Activated naive CD8-positive, alpha-beta T cell (primary cell): Measurements from ENCODE around the gene COPS8.

Source experiments
- H3K27ac Mint-ChIP-seq: one replicate; pipeline ENCODE4 v1.8.0; 2021; ENCODE audit warnings: mixed read lengths
- H3K27me3 Mint-ChIP-seq: one replicate; pipeline ENCODE4 v1.8.0; 2021; ENCODE audit warnings: mixed read lengths
- H3K36me3 Mint-ChIP-seq: one replicate; pipeline ENCODE4 v1.8.0; 2021; ENCODE audit warnings: mixed read lengths
- H3K4me1 Mint-ChIP-seq: one replicate; pipeline ENCODE4 v1.8.0; 2021; ENCODE audit warnings: low read depth, mixed read lengths
- H3K4me3 Mint-ChIP-seq: one replicate; pipeline ENCODE4 v1.8.0; 2021; ENCODE audit warnings: mild to moderate bottlenecking, mixed read lengths
- H3K9me3 Mint-ChIP-seq: one replicate; pipeline ENCODE4 v1.8.0; 2021; ENCODE audit warnings: low read depth, mixed read lengths

The COPS8 gene

GRCh38 chr2:237085248-237086221, at the start of gene COPS8:
Gene COPS8, plus strand, starts transcription at chr2:237085889. Its CDS starts 76 bp downstream, at chr2:237085965.
- peak within 1 kb of the TSS; percentile 95 for H3K27ac Mint-ChIP-seq
- H3K36me3 Mint-ChIP-seq = peaks cover 5% of the 10 kb centered on the region
- H3K4me1 Mint-ChIP-seq = peaks cover 29% of the 10 kb centered on the region
- H3K4me3 Mint-ChIP-seq = peak within 1 kb of the TSS; percentile 99
- H3K9me3 Mint-ChIP-seq = no peaks in the 10 kb centered on the region
- H3K27me3 Mint-ChIP-seq = no peaks in the 10 kb centered on the region

GRCh38 chr2:237039301-237040031, 46.2 kb upstream of the COPS8 start:
- Mint-ChIP-seq H3K4me3 (no peak overlapping the region), H3K4me1 (no peaks in the 10 kb centered on the region), H3K27ac (no peak overlapping the region), H3K9me3 (no peaks in the 10 kb centered on the region), H3K27me3 (peaks cover 2% of the 10 kb centered on the region), H3K36me3 (no peaks in the 10 kb centered on the region)

- H3K4me1 Mint-ChIP-seq = no peaks in the 10 kb centered on the region
- H3K27ac Mint-ChIP-seq = no peak overlapping the region
- H3K9me3 Mint-ChIP-seq = no peaks in the 10 kb centered on the region
- H3K27me3 Mint-ChIP-seq = peaks cover 3% of the 10 kb centered on the region
- no peak overlapping the region for H3K4me3 Mint-ChIP-seq
- no peaks in the 10 kb centered on the region for H3K36me3 Mint-ChIP-seq
Observed at GRCh38 chr2:237041231-237041630, 44.5 kb upstream of the COPS8 start.

- Mint-ChIP-seq H3K4me3 (no peak overlapping the region), H3K4me1 (no peaks in the 10 kb centered on the region), H3K36me3 (peaks cover under 1% of the 10 kb centered on the region), H3K27me3 (peaks cover 3% of the 10 kb centered on the region), H3K9me3 (no peaks in the 10 kb centered on the region), H3K27ac (no peak overlapping the region)
Observed at GRCh38 chr2:237042101-237042500, 43.6 kb upstream of the COPS8 start.

GRCh38 chr2:237043866-237044265, 41.8 kb upstream of the COPS8 start:
- Mint-ChIP-seq H3K27me3 (peaks cover 3% of the 10 kb centered on the region), H3K36me3 (peaks cover 5% of the 10 kb centered on the region), H3K4me3 (no peak overlapping the region), H3K27ac (no peak overlapping the region), H3K9me3 (peaks cover 7% of the 10 kb centered on the region), H3K4me1 (no peaks in the 10 kb centered on the region)

- Mint-ChIP-seq H3K27ac (no peak overlapping the region), H3K4me3 (no peak overlapping the region), H3K36me3 (peaks cover 5% of the 10 kb centered on the region), H3K9me3 (peaks cover 12% of the 10 kb centered on the region), H3K27me3 (peaks cover 3% of the 10 kb centered on the region), H3K4me1 (no peaks in the 10 kb centered on the region)
Observed at GRCh38 chr2:237044281-237044680, 41.4 kb upstream of the COPS8 start.

- Mint-ChIP-seq H3K27ac (no peak overlapping the region), H3K4me3 (no peak overlapping the region), H3K4me1 (no peaks in the 10 kb centered on the region), H3K36me3 (peaks cover 5% of the 10 kb centered on the region), H3K9me3 (peaks cover 13% of the 10 kb centered on the region), H3K27me3 (peaks cover 3% of the 10 kb centered on the region)
Observed at GRCh38 chr2:237045449-237045848, 40.2 kb upstream of the COPS8 start.

GRCh38 chr2:237048595-237048994, 37.1 kb upstream of the COPS8 start:
- H3K4me1 Mint-ChIP-seq = no peaks in the 10 kb centered on the region
- no peak overlapping the region for H3K4me3 Mint-ChIP-seq
- peaks cover 1% of the 10 kb centered on the region for H3K27me3 Mint-ChIP-seq
- no peak overlapping the region for H3K27ac Mint-ChIP-seq
- H3K9me3 Mint-ChIP-seq = peaks cover 13% of the 10 kb centered on the region
- peaks cover 5% of the 10 kb centered on the region for H3K36me3 Mint-ChIP-seq

GRCh38 chr2:237051861-237052260, 33.8 kb upstream of the COPS8 start:
- H3K27me3 Mint-ChIP-seq = no peaks in the 10 kb centered on the region
- no peaks in the 10 kb centered on the region for H3K4me1 Mint-ChIP-seq
- H3K36me3 Mint-ChIP-seq = peaks cover 5% of the 10 kb centered on the region
- H3K27ac Mint-ChIP-seq = no peak overlapping the region
- H3K4me3 Mint-ChIP-seq = no peak overlapping the region
- peaks cover 13% of the 10 kb centered on the region for H3K9me3 Mint-ChIP-seq

- peaks cover 2% of the 10 kb centered on the region for H3K36me3 Mint-ChIP-seq
- H3K27ac Mint-ChIP-seq = no peak overlapping the region
- H3K4me1 Mint-ChIP-seq = no peaks in the 10 kb centered on the region
- no peak overlapping the region for H3K4me3 Mint-ChIP-seq
- no peaks in the 10 kb centered on the region for H3K27me3 Mint-ChIP-seq
- H3K9me3 Mint-ChIP-seq = peaks cover 12% of the 10 kb centered on the region
Observed at GRCh38 chr2:237053066-237053465, 32.6 kb upstream of the COPS8 start.

GRCh38 chr2:237055386-237056100, 30.1 kb upstream of the COPS8 start:
- Mint-ChIP-seq H3K4me1 (peaks cover 2% of the 10 kb centered on the region), H3K27ac (no peak overlapping the region), H3K36me3 (peaks cover 2% of the 10 kb centered on the region), H3K4me3 (no peak overlapping the region), H3K27me3 (no peaks in the 10 kb centered on the region), H3K9me3 (no peaks in the 10 kb centered on the region)

GRCh38 chr2:237056287-237056875, 29.3 kb upstream of the COPS8 start:
- Mint-ChIP-seq H3K27me3 (no peaks in the 10 kb centered on the region), H3K36me3 (peaks cover 2% of the 10 kb centered on the region), H3K4me3 (no peak overlapping the region), H3K4me1 (peaks cover 2% of the 10 kb centered on the region), H3K27ac (no peak overlapping the region), H3K9me3 (no peaks in the 10 kb centered on the region)

- Mint-ChIP-seq H3K4me3 (no peak overlapping the region), H3K27ac (no peak overlapping the region), H3K36me3 (peaks cover 2% of the 10 kb centered on the region)
Observed at GRCh38 chr2:237057107-237057506, 28.6 kb upstream of the COPS8 start.

GRCh38 chr2:237057893-237058300, 27.8 kb upstream of the COPS8 start:
- Mint-ChIP-seq H3K36me3 (peaks cover 2% of the 10 kb centered on the region), H3K4me3 (no peak overlapping the region), H3K9me3 (no peaks in the 10 kb centered on the region), H3K4me1 (peaks cover 2% of the 10 kb centered on the region), H3K27me3 (no peaks in the 10 kb centered on the region), H3K27ac (no peak overlapping the region)

More at GRCh38 chr2:237057107-237057506, 28.6 kb upstream of the COPS8 start:
- Mint-ChIP-seq H3K27me3 (no peaks in the 10 kb centered on the region), H3K4me1 (peaks cover 2% of the 10 kb centered on the region), H3K9me3 (no peaks in the 10 kb centered on the region)
